Stomach smooth muscle (tissue), 2 donors: Measurements from ENCODE around the gene CLDN20.
"Not testable (repeated sequence)": the region's sequence is repeated elsewhere in the genome, so short reads cannot be mapped to it uniquely, and the experiment has no call there.

Experiments used
- H3K27ac ChIP-seq: one replicate; pipeline ENCODE4 v1.7.0; 2013; ENCODE audit warnings: mild to moderate bottlenecking, low read length, inconsistent platforms
- H3K27me3 ChIP-seq, 2 donors: one replicate each; pipeline ENCODE4 v1.7.0; 2013; ENCODE audit warnings: low read length in 2 of 2; ENCODE audit not compliant: insufficient read depth in 2 of 2, control insufficient read depth in 1 of 2
- H3K36me3 ChIP-seq, 2 donors: one replicate each; pipeline ENCODE4 v1.7.0; 2013; ENCODE audit warnings: low read length in 2 of 2; ENCODE audit not compliant: control insufficient read depth in 2 of 2, insufficient read depth in 2 of 2
- H3K4me1 ChIP-seq: one replicate; pipeline ENCODE4 v1.7.0; 2013; ENCODE audit warnings: low read length; ENCODE audit not compliant: control insufficient read depth, insufficient read depth
- H3K4me3 ChIP-seq, 2 donors: one replicate each; pipeline ENCODE4 v1.7.0; 2013; ENCODE audit warnings: low read length in 2 of 2
- H3K9ac ChIP-seq, 2 donors: one replicate each; pipeline ENCODE4 v1.7.0; 2013; ENCODE audit warnings: low read length in 2 of 2, mild to moderate bottlenecking in 1 of 2
- H3K9me3 ChIP-seq, 2 donors: one replicate each; pipeline ENCODE4 v1.7.0; 2013; ENCODE audit warnings: low read length in 2 of 2; ENCODE audit not compliant: control insufficient read depth in 2 of 2
- donor health status: healthy.
- donor health status: Pancreatic carcinoma.

Gene CLDN20

GRCh38 chr6:155263373-155264063 is at the start of gene CLDN20:
Gene CLDN20 (plus strand): TSS chr6:155264013. CDS start chr6:155275720, 11,707 bp downstream.
- H3K27me3 ChIP-seq, result no peaks in the 10 kb centered on the region
- no peaks in the 10 kb centered on the region for H3K4me1 ChIP-seq
- H3K9me3 ChIP-seq, result no peaks in the 10 kb centered on the region
- no peak within 1 kb of the TSS for H3K27ac ChIP-seq
- H3K36me3 ChIP-seq, result peaks cover 9 to 15% of the 10 kb centered on the region in 2 donors
- H3K9ac ChIP-seq, result no peak within 1 kb of the TSS
- no peak within 1 kb of the TSS for H3K4me3 ChIP-seq

- Histone ChIP-seq H3K9me3 (no peaks in the 10 kb centered on the region), H3K27me3 (no peaks in the 10 kb centered on the region), H3K9ac (no peak overlapping the region), H3K27ac (no peak overlapping the region), H3K4me3 (no peak overlapping the region), H3K4me1 (peaks cover 9% of the 10 kb centered on the region), H3K36me3 (no peaks in the 10 kb centered on the region)
Observed at GRCh38 chr6:155215906-155216305, 47.9 kb upstream of the CLDN20 start.

- Histone ChIP-seq H3K36me3 (no peaks in the 10 kb centered on the region), H3K4me1 (peaks cover 9% of the 10 kb centered on the region), H3K9me3 (no peaks in the 10 kb centered on the region), H3K27ac (no peak overlapping the region), H3K27me3 (no peaks in the 10 kb centered on the region), H3K4me3 (no peak overlapping the region), H3K9ac (no peak overlapping the region)
Observed at GRCh38 chr6:155216312-155217046, 47.3 kb upstream of the CLDN20 start.

GRCh38 chr6:155218711-155219110 is 45.1 kb upstream of the CLDN20 start:
- H3K36me3 ChIP-seq, H3K27ac ChIP-seq, H3K9me3 ChIP-seq, H3K9ac ChIP-seq, H3K4me3 ChIP-seq, H3K4me1 ChIP-seq, H3K27me3 ChIP-seq: not testable (repeated sequence)

GRCh38 chr6:155219299-155219698 is 44.5 kb upstream of the CLDN20 start:
- no peak overlapping the region for H3K27ac ChIP-seq
- no peaks in the 10 kb centered on the region for H3K36me3 ChIP-seq
- H3K4me1 ChIP-seq, result peaks cover 9% of the 10 kb centered on the region
- H3K9ac ChIP-seq, result no peak overlapping the region
- no peaks in the 10 kb centered on the region for H3K9me3 ChIP-seq
- H3K27me3 ChIP-seq, result no peaks in the 10 kb centered on the region
- no peak overlapping the region for H3K4me3 ChIP-seq

GRCh38 chr6:155219858-155220301 is 43.9 kb upstream of the CLDN20 start:
- H3K9me3 ChIP-seq, result no peaks in the 10 kb centered on the region
- no peak overlapping the region for H3K4me3 ChIP-seq
- H3K27me3 ChIP-seq, result no peaks in the 10 kb centered on the region
- peak overlapping the region; percentile 37 for H3K27ac ChIP-seq
- H3K9ac ChIP-seq, result no peak overlapping the region
- H3K36me3 ChIP-seq, result no peaks in the 10 kb centered on the region
- peaks cover 9% of the 10 kb centered on the region for H3K4me1 ChIP-seq

GRCh38 chr6:155221086-155221485 is 42.7 kb upstream of the CLDN20 start:
- Histone ChIP-seq H3K4me3 (no peak overlapping the region), H3K4me1 (peaks cover 9% of the 10 kb centered on the region), H3K27ac (no peak overlapping the region), H3K9ac (no peak overlapping the region), H3K36me3 (no peaks in the 10 kb centered on the region), H3K9me3 (no peaks in the 10 kb centered on the region), H3K27me3 (no peaks in the 10 kb centered on the region)

- Histone ChIP-seq H3K27me3 (no peaks in the 10 kb centered on the region), H3K4me3 (no peak overlapping the region), H3K9ac (no peak overlapping the region), H3K4me1 (peaks cover 9% of the 10 kb centered on the region), H3K9me3 (no peaks in the 10 kb centered on the region), H3K27ac (no peak overlapping the region), H3K36me3 (no peaks in the 10 kb centered on the region)
Observed at GRCh38 chr6:155222506-155222905, 41.3 kb upstream of the CLDN20 start.

GRCh38 chr6:155223646-155224451 is 40.0 kb upstream of the CLDN20 start:
- H3K9ac ChIP-seq, result no peak overlapping the region
- H3K4me1 ChIP-seq, result peaks cover 22% of the 10 kb centered on the region
- H3K36me3 ChIP-seq, result no peaks in the 10 kb centered on the region
- H3K4me3 ChIP-seq, result no peak overlapping the region
- no peaks in the 10 kb centered on the region for H3K9me3 ChIP-seq
- no peak overlapping the region for H3K27ac ChIP-seq
- H3K27me3 ChIP-seq, result no peaks in the 10 kb centered on the region

GRCh38 chr6:155224618-155225017 is 39.2 kb upstream of the CLDN20 start:
- H3K4me1 ChIP-seq, result peaks cover 25% of the 10 kb centered on the region
- H3K9ac ChIP-seq, result no peak overlapping the region
- H3K4me3 ChIP-seq, result no peak overlapping the region
- H3K9me3 ChIP-seq, result no peaks in the 10 kb centered on the region
- no peak overlapping the region for H3K27ac ChIP-seq
- H3K27me3 ChIP-seq, result no peaks in the 10 kb centered on the region
- H3K36me3 ChIP-seq, result no peaks in the 10 kb centered on the region
